ENCODE results near the gene LOXHD1.

DNA sequence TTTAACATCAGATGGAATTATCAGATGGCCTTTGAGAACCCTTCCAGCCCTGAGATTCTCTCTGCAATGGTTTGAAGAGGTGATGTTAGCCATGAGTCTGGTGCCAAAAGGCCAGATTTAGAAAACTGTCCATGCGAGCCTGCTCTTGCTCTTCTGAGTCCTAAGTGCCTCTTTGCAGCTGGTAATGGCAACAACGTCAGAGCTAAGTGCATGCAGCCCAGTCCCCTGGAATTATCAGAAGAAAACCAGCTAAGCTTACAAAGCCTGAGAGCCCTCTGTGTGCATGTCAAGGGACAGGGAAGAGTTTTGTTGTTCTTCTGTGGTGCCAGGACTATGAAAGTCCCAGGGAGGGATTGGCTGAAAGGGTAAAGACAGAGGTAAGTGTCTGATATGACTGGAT is 89.8 kb downstream of the LOXHD1 start:
- TF ChIP-seq POLR2A (IDR thresholded peaks at IDR 0.05; ENCODE audit: low read depth, low read length) (no peak), CTCF (conservative IDR thresholded peaks at IDR 0.05; ENCODE audit: low read depth, low read length) (no peak), SMC3 (IDR thresholded peaks at IDR 0.05; ENCODE audit: low read depth, low read length) (no peak), MAFK (IDR thresholded peaks at IDR 0.05; ENCODE audit: low read depth, low read length) (no peak), BHLHE40 (IDR thresholded peaks at IDR 0.05; ENCODE audit: low read depth, low read length) (no peak), MAZ (IDR thresholded peaks at IDR 0.05; ENCODE audit: borderline replicate concordance, low read depth, low read length) (no peak), USF2 (IDR thresholded peaks at IDR 0.05; ENCODE audit: low read depth, low read length) (no peak), RFX5 (IDR thresholded peaks at IDR 0.05; ENCODE audit: low read depth, low read length) (no peak), MXI1 (IDR thresholded peaks at IDR 0.05; ENCODE audit: borderline replicate concordance, low read depth, low read length) (no peak), ELK1 (IDR thresholded peaks at IDR 0.05; ENCODE audit: borderline replicate concordance, low read depth, low read length) (no peak)
